Neural progenitor cell (in vitro differentiated cells): ENCODE results near the gene PIK3CB. TPM values are rescaled to one million over a fixed set of nuclear protein-coding genes. Genes with fewer than 3 reads are reported as not detected.

Experiments used
- DNase-seq: peaks from one replicate; pipeline ENCODE4 v3.0.0-alpha.2; 2016; ENCODE audit warnings: low spot score
- H2AFZ ChIP-seq: fragments of 200-600 bp; sonication (generic); replicated peaks from 2 replicates; pipeline ENCODE4 v1.6.1; 2016; ENCODE audit warnings: antibody characterized with exemption
- H3F3A ChIP-seq: fragments of 200-600 bp; sonication (generic); 2 replicates; pipeline ENCODE4 v1.6.1; 2016; ENCODE audit warnings: antibody characterized with exemption, low read depth
- H3K27ac ChIP-seq: fragments of 200-600 bp; sonication (generic); 2 replicates; pipeline ENCODE4 v1.5.1; 2016; ENCODE audit warnings: mild to moderate bottlenecking
- H3K27me3 ChIP-seq: fragments of 200-600 bp; sonication (generic); 2 replicates; pipeline ENCODE4 v1.6.1; 2016; ENCODE audit warnings: mild to moderate bottlenecking, moderate library complexity
- H3K36me3 ChIP-seq: fragments of 200-600 bp; sonication (generic); 2 replicates; pipeline ENCODE4 v1.5.1; 2016
- H3K4me1 ChIP-seq: fragments of 200-600 bp; sonication (generic); 2 replicates; pipeline ENCODE4 v1.6.1; 2016; ENCODE audit warnings: mixed run types
- H3K4me2 ChIP-seq: fragments of 200-600 bp; sonication (generic); 2 replicates; pipeline ENCODE4 v1.6.1; 2016
- H3K4me3 ChIP-seq: fragments of 200-600 bp; sonication (generic); 2 replicates; pipeline ENCODE4 v1.5.1; 2016
- H3K79me2 ChIP-seq: fragments of 200-600 bp; sonication (generic); 2 replicates; pipeline ENCODE4 v1.6.1; 2016; ENCODE audit warnings: low read depth
- H3K9ac ChIP-seq: fragments of 200-600 bp; sonication (generic); 2 replicates; pipeline ENCODE4 v1.6.1; 2016
- H3K9me3 ChIP-seq: fragments of 200-600 bp; sonication (generic); 2 replicates; pipeline ENCODE4 v1.5.1; 2016; ENCODE audit warnings: low read depth
- H4K20me1 ChIP-seq: fragments of 200-600 bp; sonication (generic); 2 replicates; pipeline ENCODE4 v1.6.1; 2016; ENCODE audit warnings: low read depth
- H3K27ac Mint-ChIP-seq: 3 replicates; pipeline ENCODE4 v1.8.0; 2021; ENCODE audit warnings: mixed read lengths
- H3K27me3 Mint-ChIP-seq: 2 replicates; pipeline ENCODE4 v1.8.0; 2022; ENCODE audit warnings: low read depth, mild to moderate bottlenecking, inconsistent platforms, moderate library complexity, mixed read lengths; ENCODE audit not compliant: insufficient read depth
- H3K36me3 Mint-ChIP-seq: 3 replicates; pipeline ENCODE4 v1.8.0; 2021; ENCODE audit warnings: mixed read lengths
- H3K4me1 Mint-ChIP-seq: 3 replicates; pipeline ENCODE4 v1.8.0; 2021; ENCODE audit warnings: mixed read lengths
- H3K4me3 Mint-ChIP-seq: 3 replicates; pipeline ENCODE4 v1.8.0; 2021; ENCODE audit warnings: mild to moderate bottlenecking, moderate library complexity, mixed read lengths
- H3K9me3 Mint-ChIP-seq: 3 replicates; pipeline ENCODE4 v1.8.0; 2020; ENCODE audit warnings: mixed read lengths
- EZH2 ChIP-seq: fragments of 200-600 bp; sonication (generic); IDR thresholded peaks from 2 replicates; pipeline ENCODE4 v1.6.1; 2017; ENCODE audit warnings: antibody characterized with exemption, mild to moderate bottlenecking, moderate library complexity
- EZH2phosphoT487 ChIP-seq: fragments of 200-600 bp; sonication (generic); IDR thresholded peaks from 2 replicates; pipeline ENCODE4 v1.6.1; 2017; ENCODE audit warnings: antibody characterized with exemption
- total RNA-seq: library from RNA; depleted of rRNA; stranded (reverse); fragments of >200 nt; gene quantifications from 2 replicates; pipeline ENCODE4 v1.2.3, GENCODE V29; 2015; ENCODE audit warnings: low replicate concordance
- TF ChIP-seq, protein P1 (sequence below): fragments of 200-600 bp; sonication (generic); IDR thresholded peaks from 2 replicates; pipeline ENCODE4 v1.5.1; 2017; ENCODE audit warnings: antibody characterized with exemption, mild to moderate bottlenecking

The PIK3CB gene
- total RNA-seq, result 11.1 and 17.7 TPM in 2 replicates

DNA sequence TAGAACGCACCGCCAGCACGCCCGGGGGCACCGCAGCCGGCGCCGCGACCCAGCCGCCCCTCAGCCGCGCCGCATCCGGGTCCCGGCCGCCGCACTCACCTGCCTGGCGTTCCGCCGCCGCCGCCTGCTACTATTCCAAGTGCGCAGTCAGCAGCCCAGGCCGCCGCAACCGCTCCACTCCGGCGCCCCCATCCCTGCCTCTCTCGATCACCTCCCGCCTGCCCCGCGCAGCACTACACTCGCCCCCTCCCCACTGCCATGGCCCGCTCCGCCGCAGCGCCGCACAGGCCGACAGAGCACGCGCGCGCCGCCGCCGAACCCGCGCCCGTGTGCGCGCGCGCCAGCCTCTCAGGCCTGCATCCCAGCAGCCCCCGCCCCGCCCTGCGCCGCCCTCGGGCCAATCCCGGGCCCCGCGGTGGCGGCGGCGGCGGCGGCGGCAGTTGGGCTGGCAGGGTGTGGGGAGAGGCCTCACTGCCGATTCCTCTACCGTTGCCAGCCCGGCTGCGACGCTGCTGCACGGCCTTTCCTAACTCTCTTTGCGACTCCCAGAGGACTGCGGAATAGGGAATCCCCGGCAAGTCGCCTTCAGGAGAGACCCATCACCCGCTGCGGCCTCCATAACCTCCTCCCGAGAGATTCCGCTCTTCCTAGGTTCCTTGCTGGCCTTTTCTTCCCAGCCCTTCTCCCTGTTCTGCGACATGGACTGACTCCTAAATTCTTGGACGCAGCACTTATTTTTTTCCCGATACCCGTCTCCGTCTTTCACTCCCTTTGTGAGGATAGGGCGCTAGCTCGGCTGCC lies at the start of gene PIK3CB:
TSS of gene PIK3CB (minus strand) at position 333 of the 801 bp plus-strand sequence. CDS start 75,585 bp downstream, outside the sequence.
- no peaks in the 10 kb centered on the region for H3K36me3 ChIP-seq
- Mint-ChIP-seq H3K4me1 (peaks cover 13% of the 10 kb centered on the region), H3K27ac (peak within 1 kb of the TSS; percentile 94), H3K9me3 (peaks cover 7% of the 10 kb centered on the region), H3K4me3 (peak within 1 kb of the TSS; percentile 91), H3K27me3 (peaks cover 6% of the 10 kb centered on the region), H3K36me3 (peaks cover 14% of the 10 kb centered on the region)
- peak within 1 kb of the TSS; percentile 68 for H3K9ac ChIP-seq
- H3K4me2 ChIP-seq, result peak within 1 kb of the TSS; percentile 96
- peak; percentile 97 for DNase-seq
- H3K79me2 ChIP-seq, result peaks cover 45% of the 10 kb centered on the region
- H3K4me3 ChIP-seq, result peak within 1 kb of the TSS; percentile 95
- peak within 1 kb of the TSS; percentile 97 for H3K27ac ChIP-seq
- no peaks in the 10 kb centered on the region for H3K27me3 ChIP-seq
- TF ChIP-seq EZH2phosphoT487 (no peak), EZH2 (no peak)
- TF ChIP-seq, protein P1, sequence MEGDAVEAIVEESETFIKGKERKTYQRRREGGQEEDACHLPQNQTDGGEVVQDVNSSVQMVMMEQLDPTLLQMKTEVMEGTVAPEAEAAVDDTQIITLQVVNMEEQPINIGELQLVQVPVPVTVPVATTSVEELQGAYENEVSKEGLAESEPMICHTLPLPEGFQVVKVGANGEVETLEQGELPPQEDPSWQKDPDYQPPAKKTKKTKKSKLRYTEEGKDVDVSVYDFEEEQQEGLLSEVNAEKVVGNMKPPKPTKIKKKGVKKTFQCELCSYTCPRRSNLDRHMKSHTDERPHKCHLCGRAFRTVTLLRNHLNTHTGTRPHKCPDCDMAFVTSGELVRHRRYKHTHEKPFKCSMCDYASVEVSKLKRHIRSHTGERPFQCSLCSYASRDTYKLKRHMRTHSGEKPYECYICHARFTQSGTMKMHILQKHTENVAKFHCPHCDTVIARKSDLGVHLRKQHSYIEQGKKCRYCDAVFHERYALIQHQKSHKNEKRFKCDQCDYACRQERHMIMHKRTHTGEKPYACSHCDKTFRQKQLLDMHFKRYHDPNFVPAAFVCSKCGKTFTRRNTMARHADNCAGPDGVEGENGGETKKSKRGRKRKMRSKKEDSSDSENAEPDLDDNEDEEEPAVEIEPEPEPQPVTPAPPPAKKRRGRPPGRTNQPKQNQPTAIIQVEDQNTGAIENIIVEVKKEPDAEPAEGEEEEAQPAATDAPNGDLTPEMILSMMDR, result no peak
- no peaks in the 10 kb centered on the region for H3K9me3 ChIP-seq
- H2AFZ ChIP-seq, result peak within 1 kb of the TSS; percentile 63
- H3K4me1 ChIP-seq, result peaks cover 12% of the 10 kb centered on the region
- H3F3A ChIP-seq, result peaks cover 30% of the 10 kb centered on the region
- H4K20me1 ChIP-seq, result peaks cover 8% of the 10 kb centered on the region

DNA sequence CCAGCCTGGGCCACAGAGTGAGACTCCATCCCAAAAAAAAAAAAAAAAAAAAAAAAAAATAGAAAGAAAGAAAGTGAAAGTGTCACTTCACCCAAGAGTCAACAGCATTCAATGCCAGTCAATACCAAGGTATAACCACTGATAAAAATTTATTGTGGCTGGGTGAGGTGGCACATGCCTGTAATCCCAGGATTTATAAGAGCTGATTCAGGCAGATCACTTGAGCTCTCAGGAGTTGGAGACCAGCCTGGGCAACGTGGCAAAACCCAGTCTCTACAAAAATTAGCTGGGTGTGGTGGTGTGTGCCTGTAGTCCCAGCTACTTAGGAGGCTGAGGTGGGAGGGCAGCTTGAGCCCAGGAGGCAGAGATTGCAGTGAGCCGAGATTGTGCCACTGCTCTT lies 46.5 kb upstream of the PIK3CB start:
- Histone ChIP-seq H3K9ac (no peak overlapping the region), H2AFZ (no peak overlapping the region), H3K79me2 (no peaks in the 10 kb centered on the region), H3K36me3 (no peaks in the 10 kb centered on the region), H3K4me1 (no peaks in the 10 kb centered on the region), H3K4me3 (no peak overlapping the region), H3K9me3 (no peaks in the 10 kb centered on the region), H4K20me1 (no peaks in the 10 kb centered on the region), H3K4me2 (no peak overlapping the region), H3F3A (no peaks in the 10 kb centered on the region), H3K27me3 (no peaks in the 10 kb centered on the region), H3K27ac (no peak overlapping the region)
- Mint-ChIP-seq H3K27me3 (no peaks in the 10 kb centered on the region), H3K4me1 (no peaks in the 10 kb centered on the region), H3K36me3 (no peaks in the 10 kb centered on the region), H3K9me3 (no peaks in the 10 kb centered on the region), H3K27ac (no peak overlapping the region), H3K4me3 (no peak overlapping the region)
- no peak for DNase-seq
- TF ChIP-seq EZH2 (no peak), EZH2phosphoT487 (no peak)
- TF ChIP-seq, protein P1, result no peak

DNA sequence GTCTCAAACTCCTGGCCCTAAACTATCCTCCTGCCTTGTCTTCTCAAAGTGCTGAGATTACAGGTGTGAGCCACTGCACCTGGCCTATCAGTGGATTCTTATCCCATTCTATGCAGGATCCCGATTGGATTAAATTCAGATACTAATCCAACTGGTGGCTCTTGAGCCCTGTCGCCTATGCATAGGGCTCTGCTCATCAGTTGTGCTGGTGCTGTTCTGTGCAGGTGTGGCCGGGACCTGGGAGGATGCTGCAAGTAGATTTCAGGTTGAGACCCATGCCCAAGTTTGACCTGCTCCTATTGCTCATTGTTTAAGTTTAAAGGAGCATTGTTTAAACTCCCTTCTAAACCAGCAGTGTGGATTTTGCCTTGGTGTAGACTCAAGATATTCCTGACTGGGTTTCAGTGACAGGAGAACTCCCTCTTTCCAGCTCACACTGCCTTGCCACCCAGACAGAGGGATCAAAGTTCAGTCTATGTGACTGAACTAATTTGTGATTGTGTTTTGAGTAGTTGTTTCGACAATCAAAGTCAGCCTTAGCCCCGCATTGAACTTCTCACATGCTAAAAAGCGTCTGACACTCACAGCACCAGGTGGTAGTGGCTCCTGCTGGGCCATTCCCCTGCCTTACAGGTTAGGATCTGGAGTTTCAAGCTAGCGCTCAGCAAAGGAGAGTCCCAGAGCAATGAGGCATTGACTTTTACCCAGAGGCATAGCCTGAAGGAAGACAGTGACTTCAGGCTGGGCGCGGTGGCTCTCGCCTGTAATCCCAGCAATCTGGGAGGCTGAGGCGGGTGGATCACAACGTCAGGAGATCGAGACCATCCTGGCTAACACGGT lies 45.0 kb upstream of the PIK3CB start:
- DNase-seq, result no peak
- H3K4me2 ChIP-seq, result no peak overlapping the region
- H3K4me3 ChIP-seq, result no peak overlapping the region
- no peaks in the 10 kb centered on the region for H4K20me1 ChIP-seq
- no peak overlapping the region for H3K4me3 Mint-ChIP-seq
- H3F3A ChIP-seq, result no peaks in the 10 kb centered on the region
- H3K36me3 ChIP-seq, result no peaks in the 10 kb centered on the region
- H3K4me1 Mint-ChIP-seq, result no peaks in the 10 kb centered on the region
- TF ChIP-seq EZH2phosphoT487, result no peak
- TF ChIP-seq, protein P1, result no peak
- TF ChIP-seq EZH2, result no peak
- H3K27me3 ChIP-seq, result no peaks in the 10 kb centered on the region
- H2AFZ ChIP-seq, result no peak overlapping the region
- H3K9me3 ChIP-seq, result no peaks in the 10 kb centered on the region
- no peak overlapping the region for H3K27ac ChIP-seq
- no peaks in the 10 kb centered on the region for H3K4me1 ChIP-seq
- no peaks in the 10 kb centered on the region for H3K27me3 Mint-ChIP-seq
- no peaks in the 10 kb centered on the region for H3K79me2 ChIP-seq
- no peaks in the 10 kb centered on the region for H3K36me3 Mint-ChIP-seq
- H3K9ac ChIP-seq, result no peak overlapping the region
- peaks cover 2% of the 10 kb centered on the region for H3K9me3 Mint-ChIP-seq
- no peak overlapping the region for H3K27ac Mint-ChIP-seq
